HPDE6-E6E7 (cell line): Measurements from ENCODE around the gene MAPK7.
"Not testable (repeated sequence)": the region's sequence is repeated elsewhere in the genome, so short reads cannot be mapped to it uniquely, and the experiment has no call there.

ENCODE experiments used
- DNase-seq: peaks from one replicate; pipeline ENCODE4 v3.0.0; 2011; ENCODE audit warnings: missing footprints; ENCODE audit errors: extremely low spot score

The MAPK7 gene

DNA sequence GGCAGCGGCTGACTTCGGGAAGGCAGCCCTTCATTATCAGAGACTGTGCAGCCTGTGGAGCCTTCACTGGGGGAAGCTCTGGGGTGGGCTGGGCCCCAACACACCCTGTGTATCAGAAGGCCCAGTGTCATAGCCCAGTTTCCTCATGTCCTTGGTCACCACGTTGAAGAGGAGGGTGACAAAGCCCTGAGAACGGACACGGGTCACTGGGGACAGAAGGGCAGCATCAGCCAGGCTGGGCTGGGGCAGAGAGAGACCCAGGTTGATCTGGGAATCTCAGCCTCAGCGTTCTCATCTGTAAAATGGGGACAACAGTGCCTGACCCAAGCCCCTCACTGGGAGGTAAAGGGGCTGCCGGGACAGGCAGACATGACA is 35.1 kb upstream of the MAPK7 start:
- DNase-seq, result no peak

- DNase-seq, result no peak
These were observed 34.6 kb upstream of the MAPK7 start for GRCh38 chr17:19343671-19344151.

DNA sequence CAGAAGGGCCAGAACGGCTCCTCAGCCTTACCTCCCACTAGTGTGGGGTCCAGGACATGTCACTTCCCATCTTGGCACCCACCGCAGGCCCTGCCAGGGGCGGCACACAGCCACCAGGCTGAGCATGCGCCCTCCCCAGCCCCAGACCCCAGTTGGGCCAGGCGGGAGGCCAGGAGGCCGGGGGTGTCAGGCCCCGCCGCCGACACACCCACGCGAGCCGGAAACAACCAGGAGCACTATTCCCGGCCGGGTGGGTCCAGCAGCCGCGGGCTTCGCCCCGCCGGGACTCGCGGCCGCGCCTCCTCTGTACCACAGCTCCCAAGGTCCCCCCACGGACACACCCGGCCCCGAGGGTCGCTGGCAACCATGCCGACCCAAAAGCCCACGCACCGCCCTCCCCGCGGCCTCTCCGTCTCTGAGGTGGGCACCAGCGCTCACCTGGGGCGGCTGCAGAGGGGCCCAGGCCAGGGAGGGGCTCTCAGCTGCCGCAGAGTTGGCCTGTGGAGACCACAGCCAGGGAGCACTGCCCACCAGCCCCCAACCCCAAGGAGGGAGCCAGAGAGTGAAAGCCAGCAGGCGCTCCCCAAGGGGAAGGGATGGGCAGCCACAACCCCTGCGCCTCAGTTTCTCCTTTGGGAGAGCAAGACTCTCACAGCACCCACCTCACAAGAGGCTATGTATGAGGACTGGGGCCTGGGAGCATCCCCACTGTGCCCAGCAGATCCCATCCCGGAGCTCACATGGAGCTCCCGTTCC is 33.8 kb upstream of the MAPK7 start:
- no peak for DNase-seq

DNA sequence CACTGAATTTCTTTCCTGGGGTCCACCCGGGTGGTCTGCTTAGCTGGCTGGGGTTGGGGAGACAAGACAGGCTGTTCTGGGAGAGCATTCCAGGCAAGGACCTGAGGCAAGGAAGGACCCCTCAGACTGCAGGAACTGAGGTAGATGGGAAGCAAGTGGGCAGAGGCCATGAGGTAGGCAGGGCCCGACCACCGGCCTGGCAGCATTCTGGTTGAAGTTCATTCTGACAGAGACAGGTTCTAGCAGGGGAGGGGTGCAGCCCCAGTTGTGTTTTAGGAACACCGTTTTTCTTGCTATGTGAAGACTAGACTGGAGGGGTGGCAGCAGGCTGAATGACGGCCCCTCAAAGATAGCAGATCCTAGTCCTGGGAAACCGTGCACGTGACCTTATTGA is 33.2 kb upstream of the MAPK7 start:
- DNase-seq, result no peak

GRCh38 chr17:19345486-19346350 is 32.6 kb upstream of the MAPK7 start:
- DNase-seq, result no peak

- peak; percentile 45 for DNase-seq
These were observed 31.7 kb upstream of the MAPK7 start for GRCh38 chr17:19346351-19347255.

DNA sequence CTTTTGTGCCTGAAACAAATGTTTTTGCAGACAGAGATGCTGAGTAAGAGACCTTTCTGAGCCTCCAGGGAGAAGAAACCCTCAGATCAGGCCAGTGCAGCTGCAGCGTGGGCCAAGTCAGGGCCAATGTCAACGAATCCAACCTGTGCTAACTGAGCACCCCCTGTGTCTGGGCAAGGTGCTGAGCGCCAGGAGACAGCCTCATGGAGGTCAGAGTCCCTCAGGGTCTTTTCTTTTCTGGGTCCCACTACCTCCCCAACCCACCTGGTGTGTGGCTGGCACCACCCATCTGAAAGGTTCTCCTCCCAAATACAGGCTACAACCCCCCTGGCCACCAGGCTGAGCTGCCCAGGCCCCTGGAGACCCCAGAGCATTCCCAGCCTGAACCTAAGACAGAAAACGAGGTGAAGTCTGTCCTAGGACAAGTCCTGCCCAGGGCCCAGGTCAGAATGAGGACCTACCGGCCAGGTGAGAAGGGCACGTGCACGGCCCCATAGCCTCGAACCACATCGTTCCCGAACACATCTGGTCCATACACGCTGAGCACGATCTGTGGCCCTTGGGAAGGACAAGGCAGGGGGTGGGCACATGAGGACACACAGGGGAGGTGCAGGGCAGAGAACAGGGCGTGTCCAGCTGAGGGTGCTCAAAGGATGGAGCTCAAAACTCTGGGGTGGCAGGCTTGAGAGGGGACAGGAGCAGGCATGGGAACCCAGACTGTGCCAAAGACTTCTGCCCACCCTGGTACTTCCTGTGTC is 30.8 kb upstream of the MAPK7 start:
- no peak for DNase-seq

DNA sequence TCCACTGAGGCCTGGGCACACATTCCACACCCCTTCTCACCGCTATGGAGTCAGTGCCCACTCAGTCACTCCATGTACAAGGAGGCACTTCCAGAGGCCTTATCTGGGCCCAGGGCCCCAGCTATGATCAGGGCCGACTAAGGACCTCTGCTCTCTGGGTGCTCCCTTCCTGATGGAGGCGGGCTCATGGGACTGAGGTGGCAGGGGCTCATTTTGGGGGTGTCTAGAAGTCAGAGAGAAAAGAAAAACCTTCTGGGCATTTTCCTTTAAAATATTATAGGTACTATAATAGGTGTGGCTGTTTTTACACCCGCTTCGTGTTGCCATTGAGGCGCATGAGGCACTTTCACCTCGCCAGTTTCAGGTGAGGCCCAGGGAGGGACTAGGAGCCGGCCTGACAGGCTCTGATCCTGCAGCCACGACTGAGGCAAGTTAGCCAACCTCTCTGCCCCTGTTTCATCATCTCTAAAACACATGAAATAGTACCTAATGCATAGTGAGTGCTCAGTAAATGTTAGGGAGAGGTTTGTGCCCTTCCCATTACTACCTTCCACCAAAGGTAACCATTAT is 30.1 kb upstream of the MAPK7 start:
- no peak for DNase-seq

GRCh38 chr17:19348806-19349205 is 29.5 kb upstream of the MAPK7 start:
- DNase-seq, result no peak

DNA sequence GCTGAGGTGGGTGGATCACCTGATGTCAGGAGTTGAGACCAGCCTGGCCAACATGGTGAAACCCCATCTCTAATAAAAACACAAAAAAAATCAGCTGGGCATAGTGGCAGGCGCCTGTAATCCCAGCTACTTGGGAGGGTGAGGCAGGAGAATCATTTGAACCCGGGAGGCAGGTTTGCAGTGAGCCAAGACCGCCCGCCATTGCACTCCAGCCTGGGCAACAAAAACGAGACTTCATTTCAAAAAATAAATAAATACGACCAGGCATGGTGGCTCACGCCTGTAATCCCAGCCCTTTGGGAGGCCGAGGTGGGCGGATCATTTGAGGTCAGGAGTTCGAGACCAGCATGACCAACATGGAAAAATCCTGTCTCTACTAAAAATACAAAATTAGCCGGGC is 24.9 kb upstream of the MAPK7 start:
- DNase-seq, result not testable (repeated sequence)

DNA sequence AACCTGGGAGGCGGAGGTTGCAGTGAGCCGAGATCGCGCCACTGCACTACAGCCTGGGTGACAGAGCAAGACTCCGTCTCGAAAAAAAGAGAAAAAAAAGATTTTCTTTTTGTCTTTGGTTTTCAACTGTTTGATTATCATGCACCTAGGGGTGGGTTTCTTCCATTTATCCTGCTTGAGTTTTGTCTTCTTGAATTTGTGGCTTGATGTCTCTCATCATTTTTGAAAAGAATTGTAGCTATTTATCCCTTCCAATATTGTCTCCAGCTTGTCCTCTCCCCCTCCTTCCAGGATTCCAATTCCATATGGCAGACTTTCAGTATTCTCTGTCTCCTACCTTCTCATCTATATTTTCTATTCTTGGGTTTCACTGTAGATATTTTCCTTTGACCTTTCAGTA is 23.6 kb upstream of the MAPK7 start:
- DNase-seq, result no peak

DNA sequence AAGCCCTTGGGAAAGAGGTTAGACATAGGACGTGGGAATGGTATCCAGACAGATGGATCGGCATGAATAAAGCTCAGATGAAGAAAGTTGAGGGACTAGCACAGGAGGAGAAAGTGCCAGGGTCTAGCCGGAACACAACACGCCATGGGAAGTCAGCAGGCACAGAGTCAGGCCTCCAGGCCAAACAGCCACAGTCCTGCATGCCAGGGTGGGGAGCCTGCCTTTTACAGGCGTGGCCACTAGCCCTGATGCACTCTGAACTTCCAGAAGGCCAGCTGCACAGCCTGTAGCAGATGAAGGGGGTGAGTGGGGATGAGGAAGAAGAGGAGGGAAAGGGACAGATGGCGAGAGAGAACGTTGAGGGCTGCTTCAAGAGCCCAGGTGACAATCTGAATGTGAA is 20.9 kb upstream of the MAPK7 start:
- no peak for DNase-seq

GRCh38 chr17:19357761-19358160 is 20.5 kb upstream of the MAPK7 start:
- no peak for DNase-seq

DNA sequence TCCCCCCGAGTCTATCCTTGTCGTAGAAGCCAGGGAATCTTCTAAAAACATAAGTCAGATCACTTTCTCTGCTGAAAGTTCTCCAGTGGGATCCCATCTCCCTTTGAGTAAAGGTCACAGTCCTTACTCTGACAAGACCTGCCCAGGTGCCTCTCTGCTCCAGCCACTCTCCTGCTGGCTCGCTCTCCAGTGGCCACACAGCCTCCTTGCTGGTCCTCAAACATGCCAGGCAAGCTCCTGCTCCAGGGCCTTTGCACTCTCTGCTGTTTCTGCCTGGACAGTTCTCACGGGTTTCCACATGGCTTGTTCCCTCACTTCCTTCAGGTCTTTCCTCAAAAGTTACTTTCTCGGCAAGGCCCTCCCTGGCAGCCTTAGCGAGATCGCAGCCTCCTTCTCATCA is 19.1 kb upstream of the MAPK7 start:
- no peak for DNase-seq

- no peak for DNase-seq
These were observed 18.4 kb upstream of the MAPK7 start for GRCh38 chr17:19359856-19360255.

DNA sequence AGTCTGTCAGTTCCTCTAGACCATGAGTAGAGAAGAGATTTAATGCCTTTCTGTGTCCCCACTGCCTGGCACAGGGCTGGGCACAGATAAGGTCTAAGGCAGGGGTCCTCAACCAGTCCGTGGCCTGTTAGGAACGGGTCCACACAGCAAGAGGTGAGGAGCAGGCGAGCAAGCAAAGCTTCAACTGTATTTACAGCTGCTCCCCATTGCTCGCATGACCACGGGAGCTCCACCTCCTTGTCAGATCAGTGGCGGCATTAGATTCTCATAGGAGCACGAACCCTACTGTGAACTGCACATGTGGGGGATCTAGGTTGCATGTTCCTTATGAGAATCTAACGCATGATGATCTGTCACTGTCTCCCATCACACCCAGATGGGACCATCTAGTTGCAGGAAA is 17.5 kb upstream of the MAPK7 start:
- DNase-seq, result no peak

DNA sequence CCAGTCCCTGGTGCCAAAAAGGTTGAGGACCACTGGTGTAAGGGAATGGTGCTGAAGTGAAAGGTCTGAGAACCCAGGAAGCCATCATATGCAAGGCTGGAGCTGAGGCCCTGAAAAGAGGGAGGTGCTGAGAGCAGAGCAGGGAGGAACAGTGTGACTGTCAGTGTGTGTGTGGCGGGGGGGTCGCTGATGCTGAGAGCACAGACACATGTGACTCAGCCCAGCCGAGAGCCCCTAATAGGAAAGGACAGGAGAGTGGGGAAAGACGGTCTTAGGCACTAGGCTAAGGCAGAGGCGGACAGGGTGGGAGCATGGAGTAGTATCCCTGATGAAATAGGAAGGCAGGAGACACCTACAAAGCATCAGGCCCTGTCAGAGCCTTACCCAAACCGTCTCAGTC is 17.0 kb upstream of the MAPK7 start:
- DNase-seq, result no peak

DNA sequence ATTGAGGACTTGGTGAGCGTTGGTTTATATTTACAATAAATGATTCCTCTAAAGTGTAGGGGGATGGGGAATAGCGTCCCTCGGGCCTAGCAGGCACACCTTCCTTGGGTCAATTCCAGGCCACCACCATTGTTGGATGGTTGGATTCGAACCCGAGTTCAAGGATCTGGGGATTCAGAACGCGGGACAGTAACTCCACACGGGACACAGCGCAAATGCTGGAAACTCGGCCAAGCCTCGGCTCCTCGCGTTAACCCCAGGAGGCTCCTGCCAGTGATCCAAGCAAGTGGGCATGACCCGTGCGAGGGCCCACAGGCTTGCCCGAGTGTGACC is 16.4 kb upstream of the MAPK7 start:
- no peak for DNase-seq

GRCh38 chr17:19362277-19363113 is 15.8 kb upstream of the MAPK7 start, which contains the start of gene B9D1:
TSS of gene B9D1 (minus strand) at chr17:19362723. CDS start at chr17:19362569, 154 bp downstream.
- peak; percentile 91 for DNase-seq

DNA sequence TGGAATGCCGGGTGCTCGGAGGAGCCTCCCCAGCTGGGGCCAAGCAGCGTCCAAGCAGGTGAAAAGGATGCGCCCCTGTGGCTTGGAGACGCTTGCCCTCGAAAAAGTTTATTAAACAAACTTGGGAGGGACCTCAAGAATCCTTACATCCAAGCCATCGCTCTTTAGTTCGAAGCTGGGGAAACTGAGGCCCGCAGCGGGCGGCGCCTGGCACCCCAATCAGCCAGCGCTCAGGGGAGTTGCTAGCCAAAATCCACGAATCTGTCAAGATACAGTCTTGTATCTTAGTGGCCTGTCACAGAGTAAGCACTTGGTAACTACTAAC is 15.2 kb upstream of the MAPK7 start:
- no peak for DNase-seq
